Ishikawa (cell line): ENCODE measurements around the gene CPEB3.

Experiments used
- CEBPB ChIP-seq: IDR thresholded peaks from 2 replicates; pipeline ENCODE4 v1.6.1; 2012
- CREB1 ChIP-seq: IDR thresholded peaks from 2 replicates; pipeline ENCODE4 v1.6.1; 2012; ENCODE audit warnings: low read depth
- EGR1 ChIP-seq: IDR thresholded peaks from 2 replicates; pipeline ENCODE4 v1.6.1; 2012
- EP300 ChIP-seq: IDR thresholded peaks from 2 replicates; pipeline ENCODE4 v1.6.1; 2012; ENCODE audit warnings: borderline replicate concordance
- FOXM1 ChIP-seq: IDR thresholded peaks from 2 replicates; pipeline ENCODE4 v1.6.1; 2012; ENCODE audit warnings: low read depth, borderline replicate concordance
- MAX ChIP-seq: IDR thresholded peaks from 2 replicates; pipeline ENCODE4 v1.6.1; 2012
- NFIC ChIP-seq: IDR thresholded peaks from 2 replicates; pipeline ENCODE4 v1.6.1; 2012
- RAD21 ChIP-seq: IDR thresholded peaks from 2 replicates; pipeline ENCODE4 v1.6.1; 2012; ENCODE audit warnings: low read depth
- REST ChIP-seq: IDR thresholded peaks from 2 replicates; pipeline ENCODE4 v1.6.1; 2012; ENCODE audit warnings: low read depth, mild to moderate bottlenecking
- TAF1 ChIP-seq: IDR thresholded peaks from 2 replicates; pipeline ENCODE4 v1.6.1; 2012; ENCODE audit warnings: low read depth, mild to moderate bottlenecking
- TCF12 ChIP-seq: IDR thresholded peaks from 2 replicates; pipeline ENCODE4 v1.6.1; 2012; ENCODE audit warnings: low read depth
- TEAD4 ChIP-seq: IDR thresholded peaks from 2 replicates; pipeline ENCODE4 v1.6.1; 2012
- USF1 ChIP-seq: IDR thresholded peaks from 2 replicates; pipeline ENCODE4 v1.6.1; 2012
- YY1 ChIP-seq: IDR thresholded peaks from 2 replicates; pipeline ENCODE4 v1.6.1; 2012; ENCODE audit warnings: low read depth
- ZBTB7A ChIP-seq: IDR thresholded peaks from 2 replicates; pipeline ENCODE4 v1.6.1; 2012; ENCODE audit warnings: low read depth

Gene CPEB3

GRCh38 chr10:92175164-92175563 lies 115.7 kb downstream of the CPEB3 start:
- TF ChIP-seq REST (no peak), EP300 (no peak), TEAD4 (no peak), CREB1 (no peak), MAX (no peak), RAD21 (no peak), USF1 (no peak), ZBTB7A (no peak), EGR1 (no peak), YY1 (no peak), TAF1 (no peak), FOXM1 (no peak), CEBPB (no peak), TCF12 (no peak), NFIC (no peak)

- TF ChIP-seq CREB1 (no peak), TCF12 (no peak), ZBTB7A (no peak), EGR1 (no peak)
Observed at GRCh38 chr10:92173996-92174395, 116.9 kb downstream of the CPEB3 start.

- no peak for TF ChIP-seq CEBPB
- TF ChIP-seq RAD21, result no peak
- TF ChIP-seq MAX, result no peak
- TF ChIP-seq CREB1, result no peak
- TF ChIP-seq EGR1, result no peak
- no peak for TF ChIP-seq TCF12
- TF ChIP-seq FOXM1, result no peak
- TF ChIP-seq USF1, result no peak
- TF ChIP-seq TEAD4, result no peak
- TF ChIP-seq REST, result no peak
- TF ChIP-seq TAF1, result no peak
- no peak for TF ChIP-seq YY1
- TF ChIP-seq ZBTB7A, result no peak
- TF ChIP-seq EP300, result no peak
- no peak for TF ChIP-seq NFIC
Observed at GRCh38 chr10:92164036-92164696, 126.7 kb downstream of the CPEB3 start.

GRCh38 chr10:92162541-92162940 lies 128.3 kb downstream of the CPEB3 start:
- TF ChIP-seq TEAD4 (no peak), EP300 (no peak), YY1 (no peak), NFIC (no peak)

GRCh38 chr10:92156874-92157773 lies 133.8 kb downstream of the CPEB3 start:
- TF ChIP-seq TAF1, result no peak
- TF ChIP-seq MAX, result no peak
- no peak for TF ChIP-seq CEBPB
- no peak for TF ChIP-seq EGR1
- no peak for TF ChIP-seq NFIC
- TF ChIP-seq YY1, result no peak
- no peak for TF ChIP-seq TEAD4
- TF ChIP-seq CREB1, result no peak

GRCh38 chr10:92150823-92151222 lies 140.1 kb downstream of the CPEB3 start:
- no peak for TF ChIP-seq EGR1
